Liver (tissue), 9 donors: ENCODE data around the gene YY1. TPM values are rescaled to one million over a fixed set of nuclear protein-coding genes. Genes with fewer than 3 reads are reported as not detected.

Experiments used
- DNase-seq: peaks from one replicate; pipeline ENCODE4 v3.0.0-alpha.2; 2017; ENCODE audit warnings: low spot score
- H3K27ac ChIP-seq, 2 donors: one replicate each; pipeline ENCODE4 v1.7.0; 2013; ENCODE audit warnings: inconsistent platforms in 2 of 2, low read length in 2 of 2, control low read depth in 1 of 2, low read depth in 1 of 2, mild to moderate bottlenecking in 1 of 2
- H3K27me3 ChIP-seq, 4 donors: one replicate each; pipeline versions ENCODE4 v1.6.1 to v1.7.0; 2013; ENCODE audit warnings: low read length in 3 of 4, inconsistent platforms in 1 of 4, mild to moderate bottlenecking in 1 of 4, moderate library complexity in 1 of 4; ENCODE audit not compliant: control insufficient read depth in 4 of 4, insufficient read depth in 4 of 4
- H3K36me3 ChIP-seq, 4 donors: one replicate each; pipeline versions ENCODE4 v1.6.1 to v1.7.0; 2013; ENCODE audit warnings: low read length in 3 of 4, mild to moderate bottlenecking in 3 of 4, low read depth in 1 of 4, moderate library complexity in 1 of 4; ENCODE audit not compliant: control insufficient read depth in 4 of 4, insufficient read depth in 3 of 4
- H3K4me1 ChIP-seq, 4 donors: one replicate each; pipeline versions ENCODE4 v1.6.1 to v1.7.0; 2013; ENCODE audit warnings: low read length in 3 of 4, mild to moderate bottlenecking in 3 of 4, moderate library complexity in 1 of 4; ENCODE audit not compliant: control insufficient read depth in 4 of 4, insufficient read depth in 4 of 4
- H3K4me3 ChIP-seq, 3 donors: one replicate each; pipeline versions ENCODE4 v1.6.1 to v1.7.0; 2013; ENCODE audit warnings: low read length in 3 of 3, control low read depth in 1 of 3, low read depth in 1 of 3, mild to moderate bottlenecking in 1 of 3
- H3K9ac ChIP-seq, 2 donors: one replicate each; pipeline ENCODE4 v1.7.0; 2013; ENCODE audit warnings: low read length in 2 of 2, mild to moderate bottlenecking in 2 of 2, moderate library complexity in 2 of 2, control low read depth in 1 of 2, low read depth in 1 of 2
- H3K9me3 ChIP-seq, 4 donors: one replicate each; pipeline versions ENCODE4 v1.6.1 to v1.7.0; 2013; ENCODE audit warnings: low read length in 3 of 4; ENCODE audit not compliant: control insufficient read depth in 4 of 4
- EGR1 ChIP-seq, 2 donors: IDR thresholded peaks; 2 replicates each; pipeline ENCODE4 v1.6.1; 2016 to 2018; ENCODE audit warnings: antibody characterized with exemption in 2 of 2, low read depth in 2 of 2
- FOXA1 ChIP-seq: IDR thresholded peaks from 2 replicates; pipeline ENCODE4 v1.6.1; 2016; ENCODE audit warnings: antibody characterized with exemption
- GABPA ChIP-seq, 2 donors: IDR thresholded peaks in 1 of 2; conservative IDR thresholded peaks in 1 of 2; 2 replicates each; pipeline ENCODE4 v1.6.1; 2016; ENCODE audit warnings: antibody characterized with exemption in 2 of 2, mild to moderate bottlenecking in 1 of 2, moderate library complexity in 1 of 2
- HNF4A ChIP-seq, 2 donors: conservative IDR thresholded peaks; 2 replicates each; pipeline ENCODE4 v1.6.1; 2016; ENCODE audit warnings: antibody characterized with exemption in 2 of 2, mild to moderate bottlenecking in 2 of 2
- HNF4G ChIP-seq: IDR thresholded peaks from 2 replicates; pipeline ENCODE4 v1.6.1; 2016; ENCODE audit warnings: antibody characterized with exemption
- NR2F2 ChIP-seq: IDR thresholded peaks from 2 replicates; pipeline ENCODE4 v1.6.1; 2016; ENCODE audit warnings: antibody characterized with exemption
- RAD21 ChIP-seq, 2 donors: IDR thresholded peaks; 2 replicates each; pipeline ENCODE4 v1.6.1; 2016; ENCODE audit warnings: antibody characterized with exemption in 2 of 2, mild to moderate bottlenecking in 2 of 2
- RXRA ChIP-seq, 2 donors: IDR thresholded peaks; 2 replicates each; pipeline ENCODE4 v1.6.1; 2017 to 2018; ENCODE audit warnings: antibody characterized with exemption in 2 of 2, mild to moderate bottlenecking in 1 of 2
- SP1 ChIP-seq: IDR thresholded peaks from 2 replicates; pipeline ENCODE4 v1.6.1; 2018; ENCODE audit warnings: antibody characterized with exemption, mild to moderate bottlenecking
- TAF1 ChIP-seq: conservative IDR thresholded peaks from 2 replicates; pipeline ENCODE4 v1.6.1; 2016; ENCODE audit warnings: antibody characterized with exemption, mild to moderate bottlenecking
- YY1 ChIP-seq: IDR thresholded peaks from 2 replicates; pipeline ENCODE4 v1.6.1; 2016; ENCODE audit warnings: antibody characterized with exemption, mild to moderate bottlenecking
- WGBS: extraction: QIAGEN DNeasy Blood & Tissue Kit; methylation state at CpG from one replicate; pipeline ENCODE4 v1.1.7; 2013; 5-methylcytosine and 5-hydroxymethylcytosine counted together
- polyA plus RNA-seq, 2 donors: library from polyadenylated mRNA; stranded (reverse) in 1 of 2; unstranded in 1 of 2; fragments of 200-250 nt in 1 of 2; fragments of >200 nt in 1 of 2; fragmentation: Nextera tagmentation in 1 of 2; extraction: Ambion mirVana in 1 of 2; gene quantifications; one replicate each; pipeline versions ENCODE4 v1.2.1 to v1.2.3, GENCODE V29; 2013 to 2015
- total RNA-seq, 2 donors: library from RNA; depleted of rRNA; stranded (reverse); fragments of >200 nt; gene quantifications; one replicate each; pipeline ENCODE4 v1.2.3, GENCODE V29; 2014
- TF ChIP-seq, protein P1 (sequence below): IDR thresholded peaks from 2 replicates; pipeline ENCODE4 v1.6.1; 2016; ENCODE audit warnings: antibody characterized with exemption, mild to moderate bottlenecking
- TF ChIP-seq, protein P2 (sequence below): IDR thresholded peaks from 2 replicates; pipeline ENCODE4 v1.6.1; 2016; ENCODE audit warnings: antibody characterized with exemption
- TF ChIP-seq, protein P3 (sequence below): IDR thresholded peaks from 2 replicates; pipeline ENCODE4 v1.6.1; 2016; ENCODE audit warnings: antibody characterized with exemption
- TF ChIP-seq, protein P4 (sequence below): fragments of 150-350 bp; IDR thresholded peaks from 2 replicates; pipeline ENCODE4 v1.5.1; 2017; ENCODE audit warnings: improper control_type of control experiment, low read depth, low read length; ENCODE audit not compliant: missing input control
- TF ChIP-seq, protein P5 (sequence below): IDR thresholded peaks from 2 replicates; pipeline ENCODE4 v1.6.1; 2016; ENCODE audit warnings: antibody characterized with exemption
- donor health status: healthy.
- donor health status: healthy.
- donor health status: healthy.
- donor health status: healthy.
- donor health status: healthy.

YY1 gene
- total RNA-seq (10 to 100 TPM; 30.0 to 37.4 TPM), polyA plus RNA-seq (10 to 100 TPM; 15.8 to 27.5 TPM)

DNA sequence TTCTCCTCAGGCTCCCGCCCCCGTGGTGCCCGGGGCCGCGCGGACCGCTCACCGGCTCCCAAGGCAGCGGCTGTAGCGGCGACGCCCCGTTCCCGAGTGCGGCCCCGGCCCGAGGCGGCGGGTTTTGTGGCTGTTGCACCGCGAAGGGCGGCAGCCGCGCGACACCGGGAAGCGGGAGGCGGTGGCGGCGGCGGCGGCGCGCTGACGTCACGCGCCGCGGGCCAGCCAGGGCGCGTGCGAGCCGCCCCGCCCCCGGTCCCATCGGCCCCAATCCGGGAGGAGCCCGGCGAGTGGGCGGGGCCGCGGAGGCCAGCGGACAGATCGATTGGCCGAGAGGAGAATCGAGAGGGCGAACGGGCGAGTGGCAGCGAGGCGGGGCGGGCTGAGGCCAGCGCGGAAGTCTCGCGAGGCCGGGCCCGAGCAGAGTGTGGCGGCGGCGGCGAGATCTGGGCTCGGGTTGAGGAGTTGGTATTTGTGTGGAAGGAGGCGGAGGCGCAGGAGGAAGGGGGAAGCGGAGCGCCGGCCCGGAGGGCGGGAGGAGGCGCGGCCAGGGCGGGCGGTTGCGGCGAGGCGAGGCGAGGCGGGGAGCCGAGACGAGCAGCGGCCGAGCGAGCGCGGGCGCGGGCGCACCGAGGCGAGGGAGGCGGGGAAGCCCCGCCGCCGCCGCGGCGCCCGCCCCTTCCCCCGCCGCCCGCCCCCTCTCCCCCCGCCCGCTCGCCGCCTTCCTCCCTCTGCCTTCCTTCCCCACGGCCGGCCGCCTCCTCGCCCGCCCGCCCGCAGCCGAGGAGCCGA is at the start of gene YY1:
Gene YY1 (plus strand): TSS at position 726 of the 792 bp plus-strand sequence. CDS start 101 bp downstream, outside the sequence.
- Histone ChIP-seq H3K27ac (peak within 1 kb of the TSS; percentile 96), H3K4me3 (peak within 1 kb of the TSS; percentile 74 to 98 (median 91)), H3K27me3 (no peaks in the 10 kb centered on the region), H3K36me3 (peaks cover 0 to 2% (median 0%) of the 10 kb centered on the region in 4 donors), H3K4me1 (peaks cover 11 to 38% (median 37%) of the 10 kb centered on the region in 4 donors), H3K9me3 (no peaks in the 10 kb centered on the region), H3K9ac (peak within 1 kb of the TSS; percentile 85 to 95)
- TF ChIP-seq YY1 (peak; percentile 53), HNF4A (conservative IDR thresholded peaks at IDR 0.05) (no peak), RAD21 (IDR thresholded peaks at IDR 0.05) (no peak), SP1 (peak; percentile 58), EGR1 (IDR thresholded peaks at IDR 0.05; ENCODE audit: low read depth in 2 of 2) (no peak)
- TF ChIP-seq, protein P1, sequence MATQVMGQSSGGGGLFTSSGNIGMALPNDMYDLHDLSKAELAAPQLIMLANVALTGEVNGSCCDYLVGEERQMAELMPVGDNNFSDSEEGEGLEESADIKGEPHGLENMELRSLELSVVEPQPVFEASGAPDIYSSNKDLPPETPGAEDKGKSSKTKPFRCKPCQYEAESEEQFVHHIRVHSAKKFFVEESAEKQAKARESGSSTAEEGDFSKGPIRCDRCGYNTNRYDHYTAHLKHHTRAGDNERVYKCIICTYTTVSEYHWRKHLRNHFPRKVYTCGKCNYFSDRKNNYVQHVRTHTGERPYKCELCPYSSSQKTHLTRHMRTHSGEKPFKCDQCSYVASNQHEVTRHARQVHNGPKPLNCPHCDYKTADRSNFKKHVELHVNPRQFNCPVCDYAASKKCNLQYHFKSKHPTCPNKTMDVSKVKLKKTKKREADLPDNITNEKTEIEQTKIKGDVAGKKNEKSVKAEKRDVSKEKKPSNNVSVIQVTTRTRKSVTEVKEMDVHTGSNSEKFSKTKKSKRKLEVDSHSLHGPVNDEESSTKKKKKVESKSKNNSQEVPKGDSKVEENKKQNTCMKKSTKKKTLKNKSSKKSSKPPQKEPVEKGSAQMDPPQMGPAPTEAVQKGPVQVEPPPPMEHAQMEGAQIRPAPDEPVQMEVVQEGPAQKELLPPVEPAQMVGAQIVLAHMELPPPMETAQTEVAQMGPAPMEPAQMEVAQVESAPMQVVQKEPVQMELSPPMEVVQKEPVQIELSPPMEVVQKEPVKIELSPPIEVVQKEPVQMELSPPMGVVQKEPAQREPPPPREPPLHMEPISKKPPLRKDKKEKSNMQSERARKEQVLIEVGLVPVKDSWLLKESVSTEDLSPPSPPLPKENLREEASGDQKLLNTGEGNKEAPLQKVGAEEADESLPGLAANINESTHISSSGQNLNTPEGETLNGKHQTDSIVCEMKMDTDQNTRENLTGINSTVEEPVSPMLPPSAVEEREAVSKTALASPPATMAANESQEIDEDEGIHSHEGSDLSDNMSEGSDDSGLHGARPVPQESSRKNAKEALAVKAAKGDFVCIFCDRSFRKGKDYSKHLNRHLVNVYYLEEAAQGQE, result no peak
- TF ChIP-seq, protein P2, sequence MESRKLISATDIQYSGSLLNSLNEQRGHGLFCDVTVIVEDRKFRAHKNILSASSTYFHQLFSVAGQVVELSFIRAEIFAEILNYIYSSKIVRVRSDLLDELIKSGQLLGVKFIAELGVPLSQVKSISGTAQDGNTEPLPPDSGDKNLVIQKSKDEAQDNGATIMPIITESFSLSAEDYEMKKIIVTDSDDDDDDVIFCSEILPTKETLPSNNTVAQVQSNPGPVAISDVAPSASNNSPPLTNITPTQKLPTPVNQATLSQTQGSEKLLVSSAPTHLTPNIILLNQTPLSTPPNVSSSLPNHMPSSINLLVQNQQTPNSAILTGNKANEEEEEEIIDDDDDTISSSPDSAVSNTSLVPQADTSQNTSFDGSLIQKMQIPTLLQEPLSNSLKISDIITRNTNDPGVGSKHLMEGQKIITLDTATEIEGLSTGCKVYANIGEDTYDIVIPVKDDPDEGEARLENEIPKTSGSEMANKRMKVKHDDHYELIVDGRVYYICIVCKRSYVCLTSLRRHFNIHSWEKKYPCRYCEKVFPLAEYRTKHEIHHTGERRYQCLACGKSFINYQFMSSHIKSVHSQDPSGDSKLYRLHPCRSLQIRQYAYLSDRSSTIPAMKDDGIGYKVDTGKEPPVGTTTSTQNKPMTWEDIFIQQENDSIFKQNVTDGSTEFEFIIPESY, result peak; percentile 98
- peak; percentile 98 for DNase-seq
- under 1% methylated on average over 116 of the region's 125 CpGs for WGBS

DNA sequence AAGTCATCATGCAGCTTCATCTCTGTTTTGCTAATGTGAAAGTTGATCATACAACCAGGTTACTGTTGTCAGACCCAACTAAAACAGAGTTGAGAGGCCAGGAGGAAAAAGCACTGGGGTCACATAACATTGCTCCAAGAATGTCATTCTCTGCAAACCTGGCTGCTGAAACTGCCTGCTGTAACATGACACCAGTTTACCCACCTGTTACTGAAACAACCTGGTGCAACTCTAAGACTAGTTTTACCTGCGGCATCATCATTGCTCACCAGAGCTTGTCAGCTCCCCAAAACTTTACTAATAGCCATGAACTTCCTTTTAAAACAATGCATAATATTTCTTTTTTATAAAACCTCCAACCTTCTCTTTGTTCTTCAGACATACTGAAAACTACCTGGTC is 48.8 kb upstream of the YY1 start:
- 97% methylated on average over 1 of the region's 1 CpG for WGBS
- H3K4me1 ChIP-seq, result peaks cover 0 to 16% (median 12%) of the 10 kb centered on the region in 4 donors
- no peaks in the 10 kb centered on the region for H3K9me3 ChIP-seq
- no peak overlapping the region for H3K27ac ChIP-seq
- no peak overlapping the region for H3K9ac ChIP-seq
- H3K36me3 ChIP-seq, result no peaks in the 10 kb centered on the region
- no peaks in the 10 kb centered on the region for H3K27me3 ChIP-seq
- no peak for DNase-seq
- no peak overlapping the region for H3K4me3 ChIP-seq
- no peak for TF ChIP-seq GABPA (IDR thresholded peaks at IDR 0.05 in 1 of 2, conservative IDR thresholded peaks at IDR 0.05 in 1 of 2)
- no peak for TF ChIP-seq RAD21 (IDR thresholded peaks at IDR 0.05)
- no peak for TF ChIP-seq HNF4A (conservative IDR thresholded peaks at IDR 0.05)
- no peak for TF ChIP-seq RXRA (IDR thresholded peaks at IDR 0.05)
- no peak for TF ChIP-seq EGR1 (IDR thresholded peaks at IDR 0.05; ENCODE audit: low read depth in 2 of 2)
- no peak for TF ChIP-seq YY1
- TF ChIP-seq NR2F2, result no peak
- TF ChIP-seq, protein P2, result no peak
- TF ChIP-seq, protein P3, sequence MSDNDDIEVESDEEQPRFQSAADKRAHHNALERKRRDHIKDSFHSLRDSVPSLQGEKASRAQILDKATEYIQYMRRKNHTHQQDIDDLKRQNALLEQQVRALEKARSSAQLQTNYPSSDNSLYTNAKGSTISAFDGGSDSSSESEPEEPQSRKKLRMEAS, result no peak
- TF ChIP-seq TAF1, result no peak
- TF ChIP-seq, protein P1, result no peak
- no peak for TF ChIP-seq FOXA1
- TF ChIP-seq, protein P4, sequence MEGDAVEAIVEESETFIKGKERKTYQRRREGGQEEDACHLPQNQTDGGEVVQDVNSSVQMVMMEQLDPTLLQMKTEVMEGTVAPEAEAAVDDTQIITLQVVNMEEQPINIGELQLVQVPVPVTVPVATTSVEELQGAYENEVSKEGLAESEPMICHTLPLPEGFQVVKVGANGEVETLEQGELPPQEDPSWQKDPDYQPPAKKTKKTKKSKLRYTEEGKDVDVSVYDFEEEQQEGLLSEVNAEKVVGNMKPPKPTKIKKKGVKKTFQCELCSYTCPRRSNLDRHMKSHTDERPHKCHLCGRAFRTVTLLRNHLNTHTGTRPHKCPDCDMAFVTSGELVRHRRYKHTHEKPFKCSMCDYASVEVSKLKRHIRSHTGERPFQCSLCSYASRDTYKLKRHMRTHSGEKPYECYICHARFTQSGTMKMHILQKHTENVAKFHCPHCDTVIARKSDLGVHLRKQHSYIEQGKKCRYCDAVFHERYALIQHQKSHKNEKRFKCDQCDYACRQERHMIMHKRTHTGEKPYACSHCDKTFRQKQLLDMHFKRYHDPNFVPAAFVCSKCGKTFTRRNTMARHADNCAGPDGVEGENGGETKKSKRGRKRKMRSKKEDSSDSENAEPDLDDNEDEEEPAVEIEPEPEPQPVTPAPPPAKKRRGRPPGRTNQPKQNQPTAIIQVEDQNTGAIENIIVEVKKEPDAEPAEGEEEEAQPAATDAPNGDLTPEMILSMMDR, result no peak
- no peak for TF ChIP-seq HNF4G
- no peak for TF ChIP-seq SP1
- TF ChIP-seq, protein P5, sequence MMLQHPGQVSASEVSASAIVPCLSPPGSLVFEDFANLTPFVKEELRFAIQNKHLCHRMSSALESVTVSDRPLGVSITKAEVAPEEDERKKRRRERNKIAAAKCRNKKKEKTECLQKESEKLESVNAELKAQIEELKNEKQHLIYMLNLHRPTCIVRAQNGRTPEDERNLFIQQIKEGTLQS, result no peak
